GM19023 (cell line): ENCODE data around the gene SLC36A3.
"Not testable (repeated sequence)": the region's sequence is repeated elsewhere in the genome, so short reads cannot be mapped to it uniquely, and the experiment has no call there.

ENCODE experiments used
- ATAC-seq: cut with Tn5 transposase; IDR thresholded peaks from one replicate; pipeline ENCODE4 v1.9.1; 2021; ENCODE audit warnings: mild to moderate bottlenecking, moderate library complexity; ENCODE audit not compliant: unreplicated experiment

Gene SLC36A3

GRCh38 chr5:151309266-151309665 is 5.7 kb upstream of the SLC36A3 start:
- ATAC-seq = not testable (repeated sequence)

- ATAC-seq = no peak
These were observed 5.3 kb downstream of the SLC36A3 start for GRCh38 chr5:151298063-151298855.

- ATAC-seq = no peak
These were observed 6.6 kb downstream of the SLC36A3 start for GRCh38 chr5:151296974-151297373.

GRCh38 chr5:151296478-151296830 is 7.1 kb downstream of the SLC36A3 start:
- ATAC-seq = no peak

- ATAC-seq = no peak
These were observed 7.6 kb downstream of the SLC36A3 start for GRCh38 chr5:151295791-151296477.

- no peak for ATAC-seq
These were observed 8.4 kb downstream of the SLC36A3 start for GRCh38 chr5:151295138-151295537.

GRCh38 chr5:151293624-151294023 is 9.9 kb downstream of the SLC36A3 start:
- no peak for ATAC-seq

GRCh38 chr5:151288180-151288579 is 15.4 kb downstream of the SLC36A3 start:
- no peak for ATAC-seq

GRCh38 chr5:151286246-151286645 is 17.3 kb downstream of the SLC36A3 start:
- ATAC-seq = no peak

- no peak for ATAC-seq
These were observed 17.9 kb downstream of the SLC36A3 start for GRCh38 chr5:151285683-151286082.

- ATAC-seq = no peak
These were observed 19.1 kb downstream of the SLC36A3 start for GRCh38 chr5:151284392-151284967.

GRCh38 chr5:151283120-151283825 is 20.3 kb downstream of the SLC36A3 start:
- ATAC-seq = no peak

- ATAC-seq = no peak
These were observed 22.4 kb downstream of the SLC36A3 start for GRCh38 chr5:151281001-151281639.

- no peak for ATAC-seq
These were observed 23.1 kb downstream of the SLC36A3 start for GRCh38 chr5:151280443-151280842.

GRCh38 chr5:151278845-151279244 is 24.7 kb downstream of the SLC36A3 start:
- no peak for ATAC-seq

- ATAC-seq = no peak
These were observed 27.8 kb downstream of the SLC36A3 start for GRCh38 chr5:151275803-151276202.

GRCh38 chr5:151274666-151275065 is 28.9 kb downstream of the SLC36A3 start:
- no peak for ATAC-seq

GRCh38 chr5:151271336-151271735 is 32.2 kb downstream of the SLC36A3 start:
- no peak for ATAC-seq

- peak; percentile 94 for ATAC-seq
These were observed 33.0 kb downstream of the SLC36A3 start for GRCh38 chr5:151270599-151270998.

- no peak for ATAC-seq
These were observed 35.9 kb downstream of the SLC36A3 start for GRCh38 chr5:151267491-151268260.
